HL-60/S4 (cell line): Measurements from ENCODE around the gene TXNDC9.
"Not testable (repeated sequence)": the region's sequence is repeated elsewhere in the genome, so short reads cannot be mapped to it uniquely, and the experiment has no call there.

ENCODE experiments used
- in situ Hi-C: fragments of 300-500 bp; cut with MboI; formaldehyde crosslinking; loops from 2 replicates; pipeline ENCODE4 v1.14.3; 2022; ENCODE audit warnings: low sequenced_read_pairs

Gene TXNDC9

DNA sequence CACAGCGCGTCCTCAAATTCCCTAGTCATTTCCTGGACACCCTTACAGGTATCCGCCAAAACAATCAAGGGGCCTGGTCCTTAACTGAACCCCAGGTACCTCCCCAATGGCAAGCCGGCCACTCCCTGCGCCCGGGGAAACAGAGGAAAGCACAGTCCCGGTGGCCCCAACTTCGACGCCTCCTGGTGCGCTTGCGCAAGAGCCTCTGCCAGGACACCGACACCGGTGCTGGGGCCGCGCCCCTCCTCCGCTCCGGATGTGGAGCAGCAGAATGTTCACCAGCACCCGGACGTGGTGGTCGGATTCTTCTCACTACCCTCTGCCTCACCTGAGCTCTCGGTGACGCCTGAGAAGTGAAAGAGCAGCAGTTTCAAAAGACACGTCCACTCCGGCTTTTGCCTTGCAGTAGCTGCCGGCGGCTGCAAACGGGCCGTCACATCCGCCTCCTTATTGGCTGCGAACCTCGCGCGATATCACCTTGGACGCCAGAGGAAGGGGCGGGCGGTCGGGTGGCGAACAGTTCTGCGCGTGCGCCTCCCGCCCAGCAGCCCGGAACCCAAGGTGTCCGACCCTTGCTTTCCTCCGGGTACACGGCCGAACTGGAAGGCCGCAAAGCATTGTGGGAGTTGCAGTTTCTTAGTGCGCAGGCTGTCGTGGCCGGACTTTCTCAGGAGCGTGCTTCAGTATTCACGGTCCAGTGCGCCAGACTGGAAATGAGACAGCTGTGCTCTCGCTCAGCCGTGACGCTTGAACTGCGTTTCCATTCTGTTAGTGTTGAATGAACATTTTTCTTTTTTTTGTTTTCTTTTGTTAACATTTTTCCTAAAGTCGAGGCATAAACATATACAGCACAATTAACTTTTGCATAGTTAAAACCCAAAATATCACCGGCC lies at the start of gene TXNDC9:
TXNDC9 (minus strand) TSS at position 423 of the 893 bp plus-strand sequence. CDS start 3,123 bp downstream, outside the sequence.
- in situ Hi-C loops, result no loop called here

DNA sequence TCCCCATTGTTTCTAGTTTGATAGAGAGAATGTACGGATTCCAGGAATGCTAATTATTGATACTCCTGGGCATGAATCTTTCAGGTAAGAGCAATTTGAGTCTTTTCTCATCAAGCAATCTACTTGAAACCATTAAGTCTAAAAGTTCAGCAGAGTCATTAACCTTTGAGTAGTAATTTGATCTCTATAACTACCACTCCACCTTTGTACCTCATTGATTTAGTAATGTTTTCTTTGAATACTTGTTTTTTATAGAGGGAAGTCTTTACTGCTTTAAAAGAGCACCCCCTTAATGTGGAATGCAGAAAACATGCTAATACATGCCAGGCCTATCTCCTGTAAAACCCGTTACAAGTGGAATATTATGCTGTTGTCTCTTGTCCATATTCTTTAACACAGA lies 46.0 kb upstream of the TXNDC9 start:
- in situ Hi-C loops, result no loop called here

DNA sequence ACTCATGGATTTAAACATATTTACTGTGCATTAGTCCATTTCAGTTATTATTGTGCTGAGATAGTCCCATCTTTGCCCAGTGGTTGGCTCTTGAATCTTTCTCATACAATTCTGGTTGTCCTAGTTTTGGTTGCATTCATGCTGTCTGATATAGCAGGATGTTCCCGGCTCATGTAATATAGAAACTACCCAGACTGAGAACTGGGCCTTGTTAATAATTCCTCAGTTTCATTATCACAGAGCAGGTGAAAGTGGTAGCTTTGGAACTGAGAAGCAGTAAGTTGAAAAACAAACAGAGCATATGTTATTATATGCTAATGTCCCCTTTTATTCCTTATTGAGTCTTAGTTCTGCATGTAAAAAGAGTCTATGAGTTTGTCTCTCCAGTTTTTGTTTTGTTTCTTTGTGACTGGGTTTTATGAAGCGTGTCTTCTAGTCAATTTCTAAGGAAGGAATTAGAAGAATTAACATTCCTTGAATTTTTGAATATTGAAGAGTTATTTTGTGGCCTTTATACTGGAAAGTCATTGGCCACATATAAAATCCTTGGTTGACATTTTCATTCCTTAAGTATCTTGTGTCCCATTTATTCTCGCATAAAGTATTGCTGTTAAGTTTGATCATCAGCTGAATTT lies 44.4 kb upstream of the TXNDC9 start:
- in situ Hi-C loops, result no loop called here

DNA sequence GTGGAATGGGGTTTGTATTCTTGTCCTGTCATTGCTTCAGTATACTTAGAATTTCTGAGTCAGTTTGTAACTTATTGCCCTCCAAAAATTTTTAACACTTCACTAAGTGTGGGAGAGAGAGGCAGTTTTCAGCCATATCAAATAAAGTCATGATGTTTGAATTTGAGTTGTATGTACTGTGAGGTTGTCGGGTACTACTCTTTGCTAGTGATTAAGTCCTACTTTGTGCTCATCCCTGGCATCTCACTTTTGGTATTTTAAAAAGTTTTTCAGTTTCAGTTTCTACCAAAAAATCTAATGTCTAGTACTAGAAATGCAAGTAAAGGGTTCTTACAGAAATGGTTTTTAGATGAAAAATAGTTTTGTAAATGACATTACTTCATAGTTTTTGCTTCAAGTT lies 41.7 kb upstream of the TXNDC9 start:
- in situ Hi-C loops, result no loop called here

GRCh38 chr2:99376254-99376864 lies 40.2 kb upstream of the TXNDC9 start:
- in situ Hi-C loops, result no loop called here

DNA sequence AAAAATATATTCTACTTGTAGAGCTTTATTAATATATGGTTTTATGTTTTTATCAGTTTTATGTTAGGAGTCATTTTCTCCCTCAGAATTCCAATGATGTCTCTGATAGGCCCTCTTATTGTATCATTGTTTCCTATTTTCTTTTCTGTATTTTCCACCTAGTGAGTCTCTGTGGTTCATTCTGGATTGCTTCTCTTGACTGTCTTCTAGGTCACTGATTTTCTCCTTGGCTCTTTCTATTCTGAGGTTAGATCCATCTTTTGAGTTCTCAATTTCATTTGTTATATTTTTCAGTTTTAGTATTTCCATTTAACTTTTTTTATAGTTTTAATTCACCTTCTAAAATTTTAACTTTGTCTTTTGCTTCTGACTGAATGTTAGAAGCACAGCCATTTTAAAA lies 38.6 kb upstream of the TXNDC9 start:
- in situ Hi-C loops, result no loop called here

DNA sequence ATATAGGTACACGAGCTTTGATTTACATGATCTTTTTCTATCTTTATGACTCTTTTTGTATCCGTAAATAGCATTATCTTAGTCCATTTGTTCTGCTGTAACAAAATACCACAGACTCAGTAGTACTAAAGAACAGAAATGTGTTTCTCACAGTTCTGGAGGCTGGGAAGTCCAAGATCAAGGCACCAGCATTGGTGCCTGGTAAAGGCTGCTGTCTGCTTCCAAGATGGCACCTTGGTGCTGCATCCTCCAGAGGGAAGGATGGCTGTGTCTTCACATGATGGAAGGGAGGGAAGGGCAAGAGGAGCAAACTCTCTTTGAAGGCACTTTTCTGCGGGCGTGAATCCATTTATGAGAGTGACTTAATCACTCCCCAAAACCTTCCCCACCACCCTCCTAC lies 37.0 kb upstream of the TXNDC9 start:
- in situ Hi-C loops, result no loop called here

- in situ Hi-C loops, result not testable (repeated sequence)
These were observed 32.7 kb upstream of the TXNDC9 start for GRCh38 chr2:99368854-99369253.

- in situ Hi-C loops, result no loop called here
These were observed 29.5 kb upstream of the TXNDC9 start for GRCh38 chr2:99365661-99366060.

GRCh38 chr2:99356853-99357252 lies 20.7 kb upstream of the TXNDC9 start:
- in situ Hi-C loops, result no loop called here

DNA sequence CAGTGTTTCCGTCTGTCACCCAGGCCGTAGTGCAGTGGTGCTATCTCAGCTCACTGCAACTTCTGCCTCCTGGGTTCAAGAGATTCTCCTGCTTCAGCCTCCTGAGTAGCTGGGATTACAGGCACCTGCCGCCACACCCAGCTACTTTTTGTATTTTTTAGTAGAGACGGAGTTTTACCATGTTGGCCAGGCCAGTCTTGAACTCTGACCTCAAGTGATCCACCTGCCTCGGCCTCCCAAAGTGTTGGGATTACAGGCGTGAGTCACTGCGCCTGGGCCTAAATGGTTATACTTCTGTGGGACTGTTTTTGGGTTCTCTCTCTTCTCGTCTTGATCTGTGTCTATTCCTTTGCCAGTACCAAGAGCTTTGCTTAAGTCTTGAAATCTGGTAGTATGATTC lies 18.7 kb upstream of the TXNDC9 start:
- in situ Hi-C loops, result not testable (repeated sequence)

DNA sequence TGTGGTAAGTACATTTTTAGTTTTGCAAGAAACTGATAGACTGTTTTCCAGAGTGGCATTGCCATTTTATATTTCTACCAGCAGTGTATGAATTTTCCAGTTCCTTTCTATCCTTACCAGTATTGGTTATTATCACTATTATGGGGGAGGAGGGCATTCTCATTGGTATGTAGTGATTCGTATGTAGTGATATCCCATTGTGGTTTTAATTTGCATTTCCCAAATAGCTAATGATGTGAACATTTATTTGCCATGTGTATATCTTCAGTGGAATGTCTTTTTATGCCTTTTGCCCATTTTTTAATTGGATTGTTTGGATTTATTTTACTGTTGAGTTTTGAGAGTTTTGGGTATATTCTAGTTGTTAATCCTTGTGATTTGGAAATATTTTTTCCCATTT lies 17.9 kb upstream of the TXNDC9 start:
- in situ Hi-C loops, result no loop called here

- in situ Hi-C loops, result no loop called here
These were observed 14.1 kb upstream of the TXNDC9 start for GRCh38 chr2:99350194-99350593.

DNA sequence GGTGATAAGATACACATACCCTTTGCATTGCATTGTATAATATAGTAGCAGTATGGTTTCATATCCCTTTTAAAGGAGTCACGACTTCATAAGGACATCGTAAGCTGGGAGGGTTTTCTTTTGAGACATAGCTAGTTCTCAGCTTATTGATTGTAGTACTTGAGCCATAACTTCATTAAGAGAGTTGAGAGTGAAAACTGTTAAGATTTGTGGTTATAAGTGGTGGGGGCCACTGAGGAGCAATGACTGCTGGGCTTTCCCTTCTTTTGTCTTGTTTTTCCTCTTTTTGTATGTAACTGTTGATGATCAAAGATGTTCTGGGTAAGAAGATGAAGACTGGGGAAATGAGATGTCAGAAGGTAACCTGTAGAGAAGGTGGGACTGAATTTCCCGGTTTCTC lies 12.0 kb upstream of the TXNDC9 start:
- in situ Hi-C loops, result no loop called here

GRCh38 chr2:99346218-99346617 lies 10.1 kb upstream of the TXNDC9 start:
- in situ Hi-C loops, result no loop called here

- in situ Hi-C loops, result not testable (repeated sequence)
These were observed 9.3 kb upstream of the TXNDC9 start for GRCh38 chr2:99345446-99345845.

DNA sequence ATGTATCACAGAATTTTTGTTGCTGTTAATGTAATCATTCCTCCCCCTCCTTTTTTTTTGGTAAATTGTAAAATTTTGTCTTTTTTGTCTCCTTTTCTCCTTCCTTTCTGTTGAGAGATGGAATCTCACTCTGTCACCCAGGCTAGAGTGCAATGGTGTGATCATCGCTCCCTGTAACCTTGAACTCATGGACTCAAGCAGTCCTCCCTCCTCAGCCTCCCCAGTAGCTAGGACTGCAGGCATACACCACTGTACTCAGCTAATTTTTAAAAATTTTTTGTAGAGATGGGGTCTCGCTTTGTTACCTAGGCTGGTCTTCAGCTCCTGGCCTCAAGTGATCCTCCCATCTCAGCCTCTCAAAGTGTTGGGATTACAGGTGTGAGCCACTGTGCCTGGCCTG lies 6.4 kb upstream of the TXNDC9 start:
- in situ Hi-C loops, result no loop called here

GRCh38 chr2:99340669-99341236 lies 4.6 kb upstream of the TXNDC9 start:
- in situ Hi-C loops, result no loop called here

DNA sequence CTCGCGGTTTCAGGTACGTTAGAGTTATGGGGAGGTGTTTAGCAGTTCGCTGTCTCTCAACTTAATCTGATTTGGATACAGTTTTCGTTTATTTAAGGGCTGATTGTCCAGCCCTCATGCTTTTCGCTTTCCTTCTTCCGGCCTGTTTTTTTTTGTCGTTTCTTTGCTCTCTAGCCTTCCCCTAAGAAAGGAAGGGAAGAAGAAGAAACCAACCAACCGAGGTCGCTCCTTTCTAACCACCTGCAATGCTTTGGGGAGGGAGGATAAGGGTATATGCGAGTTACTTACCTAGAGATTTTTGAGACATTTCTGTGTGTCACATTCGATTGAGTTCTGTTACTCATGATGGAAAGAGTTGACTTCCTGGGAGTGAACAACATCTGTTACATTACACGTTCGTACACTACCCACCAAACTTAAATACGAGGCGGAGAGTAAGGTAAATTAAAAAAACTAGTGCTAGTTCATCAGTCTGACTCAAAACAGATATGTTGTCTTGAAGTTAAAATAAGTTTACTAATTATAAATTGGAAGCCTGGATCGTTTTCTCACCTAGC lies 2.0 kb upstream of the TXNDC9 start:
- in situ Hi-C loops, result no loop called here

- in situ Hi-C loops, result no loop called here
These were observed 1.2 kb upstream of the TXNDC9 start, which contains the start of gene EIF5B for GRCh38 chr2:99337113-99338028. TSS of gene EIF5B (plus strand) at chr2:99337389. CDS start at chr2:99337555, 166 bp downstream.
